IMR-90 (cell line): ENCODE results near the gene MIER2. TPM values are rescaled to one million over a fixed set of nuclear protein-coding genes. Genes with fewer than 3 reads are reported as not detected.
A peak's percentile ranks its signal among the peaks of the same experiment; 100 is the strongest.

Source experiments
- ATAC-seq: fragments of 200-7000 bp; cut with Tn5 transposase; 2 replicates; pipeline ENCODE4 v1.9.1; 2020; ENCODE audit warnings: low read depth, mild to moderate bottlenecking, moderate library complexity
- BruUV-seq: library from RNA; stranded (reverse); fragments of 400-500 nt; replicated peaks from 2 replicates; lab custom pipeline; 2021; lab: Mats Ljungman, UMichigan
- CTCF ChIA-PET: fragments of 300-600 bp; formaldehyde crosslinking; extraction: SDS; loops from one replicate; lab custom pipeline; 2021; ENCODE audit warnings: antibody characterized with exemption; lab: Yijun Ruan, JAX
- POLR2A ChIA-PET: fragments of 300-600 bp; sonication (Branson Sonifier 250); formaldehyde crosslinking; loops from one replicate; lab custom pipeline; 2022; ENCODE audit warnings: antibody characterized with exemption; ENCODE audit not compliant: unreplicated experiment; lab: Charles Lee
- DNase-seq: peaks from one replicate; pipeline ENCODE4 v3.0.0; 2013
- H2AFZ ChIP-seq: replicated peaks from 2 replicates; pipeline ENCODE3; 2013; ENCODE audit warnings: low read length, mild to moderate bottlenecking; ENCODE audit not compliant: poor library complexity
- H2AK5ac ChIP-seq: 2 replicates; pipeline ENCODE4 v1.6.1; 2013; ENCODE audit warnings: low read depth, low read length, inconsistent platforms
- H2AK9ac ChIP-seq: replicated peaks from 2 replicates; pipeline ENCODE3; 2013; ENCODE audit warnings: mild to moderate bottlenecking, low read depth, low read length, moderate library complexity; ENCODE audit not compliant: poor library complexity
- H2BK120ac ChIP-seq: 2 replicates; pipeline ENCODE4 v1.6.1; 2013; ENCODE audit warnings: low read depth, low read length, inconsistent platforms
- H2BK15ac ChIP-seq: 3 replicates; pipeline ENCODE4 v1.6.1; 2013; ENCODE audit warnings: low read depth, low read length, inconsistent platforms
- H2BK20ac ChIP-seq: 2 replicates; pipeline ENCODE4 v1.6.1; 2013; ENCODE audit warnings: low read depth, mild to moderate bottlenecking, inconsistent platforms, low read length, moderate library complexity
- H2BK5ac ChIP-seq: 2 replicates; pipeline ENCODE4 v1.6.1; 2013; ENCODE audit warnings: mild to moderate bottlenecking, low read depth, low read length, inconsistent platforms; ENCODE audit not compliant: poor library complexity, severe bottlenecking
- H3K14ac ChIP-seq: replicated peaks from 2 replicates; pipeline ENCODE4 v1.6.1; 2013; ENCODE audit warnings: low read depth, low read length, inconsistent platforms
- H3K18ac ChIP-seq: 2 replicates; pipeline ENCODE4 v1.6.1; 2013; ENCODE audit warnings: low read depth, low read length, control low read depth
- H3K23ac ChIP-seq: 2 replicates; pipeline ENCODE4 v1.6.1; 2013; ENCODE audit warnings: low read depth, low read length, inconsistent platforms
- H3K27ac ChIP-seq: 2 replicates; pipeline ENCODE4 v1.5.1; 2013; ENCODE audit warnings: mild to moderate bottlenecking, control low read depth, low read length; ENCODE audit not compliant: insufficient read depth
- H3K27me3 ChIP-seq: 2 replicates; pipeline ENCODE4 v1.6.1; 2013; ENCODE audit warnings: low read length; ENCODE audit not compliant: control insufficient read depth, insufficient read depth
- H3K36me3 ChIP-seq: 2 replicates; pipeline ENCODE4 v1.6.1; 2013; ENCODE audit warnings: low read length, mixed read lengths; ENCODE audit not compliant: control insufficient read depth, insufficient read depth
- H3K4ac ChIP-seq: 2 replicates; pipeline ENCODE4 v1.6.1; 2013; ENCODE audit warnings: low read depth, low read length, inconsistent platforms
- H3K4me1 ChIP-seq: 2 replicates; pipeline ENCODE4 v1.6.1; 2013; ENCODE audit warnings: low read length, mixed read lengths; ENCODE audit not compliant: control insufficient read depth, insufficient read depth
- H3K4me2 ChIP-seq: 2 replicates; pipeline ENCODE4 v1.6.1; 2013; ENCODE audit warnings: low read depth, mild to moderate bottlenecking, control low read depth, low read length, moderate library complexity
- H3K4me3 ChIP-seq: 2 replicates; pipeline ENCODE4 v1.5.1; 2013; ENCODE audit warnings: low read depth, mild to moderate bottlenecking, control low read depth, low read length, moderate library complexity; ENCODE audit not compliant: insufficient read depth
- H3K56ac ChIP-seq: 2 replicates; pipeline ENCODE4 v1.6.1; 2013; ENCODE audit warnings: low read length, inconsistent platforms; ENCODE audit not compliant: insufficient read depth; ENCODE audit errors: extremely low read depth
- H3K79me1 ChIP-seq, 2 experiments: 2 replicates each; pipeline ENCODE4 v1.6.1; 2013; ENCODE audit warnings: low read length in 2 of 2, inconsistent platforms in 1 of 2, low read depth in 1 of 2
- H3K9ac ChIP-seq: 2 replicates; pipeline ENCODE4 v1.6.1; 2013; ENCODE audit warnings: low read depth, low read length, control low read depth
- H3K9me1 ChIP-seq: 2 replicates; pipeline ENCODE4 v1.6.1; 2013; ENCODE audit warnings: low read length, inconsistent platforms; ENCODE audit not compliant: insufficient read depth
- H3K9me3 ChIP-seq: 2 replicates; pipeline ENCODE4 v1.6.1; 2013; ENCODE audit warnings: low read length; ENCODE audit not compliant: control insufficient read depth, insufficient read depth
- H4K20me1 ChIP-seq: 2 replicates; pipeline ENCODE4 v1.6.1; 2013; ENCODE audit warnings: low read length, inconsistent platforms; ENCODE audit not compliant: insufficient read depth
- H4K5ac ChIP-seq: 2 replicates; pipeline ENCODE4 v1.6.1; 2013; ENCODE audit warnings: mild to moderate bottlenecking, low read depth, low read length, control low read depth
- H4K8ac ChIP-seq, 2 experiments: 2 replicates each; pipeline ENCODE4 v1.6.1; 2013; ENCODE audit warnings: low read depth in 2 of 2, low read length in 2 of 2, control low read depth in 1 of 2, inconsistent platforms in 1 of 2
- H4K91ac ChIP-seq: 2 replicates; pipeline ENCODE4 v1.6.1; 2013; ENCODE audit warnings: low read depth, low read length, inconsistent platforms; ENCODE audit not compliant: insufficient read depth
- BHLHE40 ChIP-seq: fragments of 150-350 bp; IDR thresholded peaks from 2 replicates; pipeline ENCODE4 v1.6.1; 2016; ENCODE audit warnings: mild to moderate bottlenecking, low read depth, low read length
- CHD1 ChIP-seq: IDR thresholded peaks from 2 replicates; pipeline ENCODE4 v1.6.1; 2012; ENCODE audit warnings: low read depth, low read length, improper control_type of control experiment
- CTCF ChIP-seq: conservative IDR thresholded peaks from 2 replicates; pipeline ENCODE4 v1.5.1; 2012; ENCODE audit warnings: mild to moderate bottlenecking, low read depth, low read length, improper control_type of control experiment
- FOS ChIP-seq: fragments of 150-350 bp; IDR thresholded peaks from 2 replicates; pipeline ENCODE4 v1.6.1; 2016; ENCODE audit warnings: low read depth, low read length
- MAFK ChIP-seq: IDR thresholded peaks from 2 replicates; pipeline ENCODE4 v1.6.1; 2012; ENCODE audit warnings: low read depth, low read length, improper control_type of control experiment
- MAZ ChIP-seq: IDR thresholded peaks from 2 replicates; pipeline ENCODE4 v1.6.1; 2012; ENCODE audit warnings: low read depth, mild to moderate bottlenecking, low read length, improper control_type of control experiment, moderate library complexity, borderline replicate concordance
- MXI1 ChIP-seq: IDR thresholded peaks from 2 replicates; pipeline ENCODE4 v1.6.1; 2012; ENCODE audit warnings: low read depth, mild to moderate bottlenecking, low read length, moderate library complexity, borderline replicate concordance
- NFE2L2 ChIP-seq: fragments of 150-350 bp; IDR thresholded peaks from 2 replicates; pipeline ENCODE4 v1.6.1; 2016; ENCODE audit warnings: low read depth, mild to moderate bottlenecking, low read length
- POLR2A ChIP-seq: IDR thresholded peaks from 2 replicates; pipeline ENCODE4 v1.6.1; 2012; ENCODE audit warnings: mild to moderate bottlenecking, low read depth, low read length
- RAD21 ChIP-seq: IDR thresholded peaks from 2 replicates; pipeline ENCODE4 v1.6.1; 2012; ENCODE audit warnings: low read length, improper control_type of control experiment
- RCOR1 ChIP-seq: IDR thresholded peaks from 2 replicates; pipeline ENCODE4 v1.6.1; 2012; ENCODE audit warnings: mild to moderate bottlenecking, low read length, improper control_type of control experiment; ENCODE audit not compliant: insufficient replicate concordance
- RFX5 ChIP-seq: IDR thresholded peaks from 2 replicates; pipeline ENCODE4 v1.8.0; 2012; ENCODE audit warnings: low read depth, mild to moderate bottlenecking, low read length, moderate library complexity
- SMC3 ChIP-seq: fragments of 150-350 bp; IDR thresholded peaks from 2 replicates; pipeline ENCODE4 v1.6.1; 2016; ENCODE audit warnings: low read depth, mild to moderate bottlenecking, antibody characterized with exemption, low read length, moderate library complexity
- USF2 ChIP-seq: fragments of 150-350 bp; IDR thresholded peaks from 2 replicates; pipeline ENCODE4 v1.6.1; 2017; ENCODE audit warnings: mild to moderate bottlenecking, antibody characterized with exemption, low read length, low read depth
- WGBS, 2 experiments: methylation state at CpG; one replicate each; pipeline versions ENCODE4 v1.1.5 to v1.1.7; 2013; ENCODE audit warnings: missing lambda C conversion rate in 2 of 2; ENCODE audit not compliant: insufficient read length in 1 of 2; ENCODE audit errors: extremely low coverage in 2 of 2; 5-methylcytosine and 5-hydroxymethylcytosine counted together
- dilution Hi-C: fragments of 300-500 bp; cut with HindIII; formaldehyde crosslinking; loops from one replicate; pipeline ENCODE4 v1.14.3; 2018; ENCODE audit warnings: low sequenced_read_pairs; ENCODE audit not compliant: unreplicated experiment
- in situ Hi-C: fragments of 300-500 bp; cut with MboI; formaldehyde crosslinking; loops from 3 replicates; pipeline ENCODE4 v1.14.3; 2019; ENCODE audit warnings: low sequenced_read_pairs, inconsistent platforms, mixed read lengths
- intact Hi-C: fragments of 100-400 bp; cut with micrococcal nuclease; formaldehyde crosslinking; loops from 2 replicates; pipeline ENCODE4 v1.10.0; 2022
- polyA plus RNA-seq, 3 experiments: library from polyadenylated mRNA; depleted of rRNA; stranded (reverse); fragments of >200 nt; gene quantifications; 2 replicates each; pipeline ENCODE4 v1.2.3, GENCODE V29; 2012; ENCODE audit warnings: low replicate concordance in 1 of 3
- total RNA-seq: library from RNA; depleted of rRNA; stranded (reverse); fragments of >200 nt; gene quantifications from 2 replicates; pipeline ENCODE4 v1.2.3, GENCODE V29; 2012
- TF ChIP-seq, protein P1 (sequence below): fragments of 150-350 bp; IDR thresholded peaks from 2 replicates; pipeline ENCODE4 v1.6.1; 2016; ENCODE audit warnings: low read depth, mild to moderate bottlenecking, low read length, moderate library complexity, borderline replicate concordance

Gene MIER2
- total and polyA plus RNA-seq, 2 of the 4 experiments (the other 2 are of a cell fraction): 28.0 to 28.4 TPM

GRCh38 chr19:294946-295686 lies 49.5 kb downstream of the MIER2 start:
- no peak overlapping the region for H2AK5ac ChIP-seq
- H3K27ac ChIP-seq: no peak overlapping the region
- no peak overlapping the region for H4K8ac ChIP-seq
- H3K23ac ChIP-seq: no peak overlapping the region
- no peak overlapping the region for H2BK5ac ChIP-seq
- no TSS peak for BruUV-seq
- no peak overlapping the region for H2AK9ac ChIP-seq
- H2BK120ac ChIP-seq: no peak overlapping the region
- dilution Hi-C loops: no loop called here
- peaks cover 6% of the 10 kb centered on the region; the same call in 1 of the 2 replicates for H3K4me1 ChIP-seq
- H3K4me3 ChIP-seq: no peak overlapping the region
- peaks cover 46% of the 10 kb centered on the region for H3K27me3 ChIP-seq
- 0 out of 2 replicates have a peak, but pooled peaks cover 8% of the 10 kb centered on the region for H4K20me1 ChIP-seq
- POLR2A ChIA-PET: no interaction called here
- DNase-seq: peak; percentile 12
- WGBS, 2 experiments: 13% methylated on average over 14 of the region's 38 CpGs; no CpG with 5 or more reads in 1 of the 2 experiments
- no peak overlapping the region for H4K91ac ChIP-seq
- peak; percentile 85 for ATAC-seq
- no peak overlapping the region for H3K4ac ChIP-seq
- H3K36me3 ChIP-seq: no peaks in the 10 kb centered on the region
- H2AFZ ChIP-seq: peak overlapping the region; percentile 78
- no peak overlapping the region for H4K5ac ChIP-seq
- no peak overlapping the region for H2BK15ac ChIP-seq
- no peaks in the 10 kb centered on the region for H3K9me1 ChIP-seq
- no peaks in the 10 kb centered on the region for H3K9me3 ChIP-seq
- H3K4me2 ChIP-seq: peak overlapping the region; percentile 18; the same call in 1 of the 2 replicates
- in situ Hi-C loops: no loop called here
- H3K18ac ChIP-seq: no peak overlapping the region
- no peak overlapping the region for H2BK20ac ChIP-seq
- intact Hi-C loops: no loop called here
- no peak overlapping the region for H3K56ac ChIP-seq
- CTCF ChIA-PET: interaction anchor here (1.1 kb wide), 1 partner anchor 48 kb away, joined by 3 read pairs; no protein-coding TSS in a partner anchor
- H3K9ac ChIP-seq: no peak overlapping the region
- H3K79me1 ChIP-seq: no peaks in the 10 kb centered on the region
- H3K14ac ChIP-seq: no peak overlapping the region
- TF ChIP-seq MXI1 (no peak), CTCF (peak; percentile 66), MAFK (no peak), FOS (no peak), POLR2A (no peak), BHLHE40 (no peak), NFE2L2 (no peak), MAZ (no peak), CHD1 (no peak), RAD21 (peak; percentile 49), SMC3 (peak; percentile 26; the same call in 1 of the 2 replicates), RCOR1 (no peak), USF2 (no peak), RFX5 (no peak)
- TF ChIP-seq, protein P1, sequence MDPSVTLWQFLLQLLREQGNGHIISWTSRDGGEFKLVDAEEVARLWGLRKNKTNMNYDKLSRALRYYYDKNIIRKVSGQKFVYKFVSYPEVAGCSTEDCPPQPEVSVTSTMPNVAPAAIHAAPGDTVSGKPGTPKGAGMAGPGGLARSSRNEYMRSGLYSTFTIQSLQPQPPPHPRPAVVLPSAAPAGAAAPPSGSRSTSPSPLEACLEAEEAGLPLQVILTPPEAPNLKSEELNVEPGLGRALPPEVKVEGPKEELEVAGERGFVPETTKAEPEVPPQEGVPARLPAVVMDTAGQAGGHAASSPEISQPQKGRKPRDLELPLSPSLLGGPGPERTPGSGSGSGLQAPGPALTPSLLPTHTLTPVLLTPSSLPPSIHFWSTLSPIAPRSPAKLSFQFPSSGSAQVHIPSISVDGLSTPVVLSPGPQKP: no peak
